Right lobe of liver (tissue), 4 donors: ENCODE data around the gene THOC7.

Experiments used
- CTCF ChIP-seq, 4 donors: fragments of 200-600 bp in 3 of 4; fragments of 450-650 bp in 1 of 4; IDR thresholded peaks; one replicate each; pipeline versions ENCODE4 v1.5.1 to v1.8.0; 2016 to 2022; ENCODE audit warnings: antibody characterized with exemption in 4 of 4, mild to moderate bottlenecking in 2 of 4
- POLR2A ChIP-seq: fragments of 450-650 bp; IDR thresholded peaks from one replicate; pipeline ENCODE4 v1.6.1; 2017; ENCODE audit warnings: antibody characterized with exemption, mild to moderate bottlenecking
- donor health status: DM: no; HTN: no; CAD: no.
- donor health status: DM: no; HTN: no; CAD: no.
- donor health status: DM: no; HTN: yes; CAD: no.

- TF ChIP-seq CTCF (IDR thresholded peaks at IDR 0.05): no peak
- no peak for TF ChIP-seq POLR2A
Measured at GRCh38 chr3:63869940-63870614, 6.5 kb upstream of the THOC7 start.
